CD14-positive monocyte (primary cell): ENCODE data around the gene CTNNA3. TPM values are rescaled to one million over a fixed set of nuclear protein-coding genes. Genes with fewer than 3 reads are reported as not detected.

Experiments used
- DNase-seq, 3 donors: peaks; one replicate each; pipeline ENCODE4 v3.0.0-alpha.2; 2011 to 2022
- H2AFZ ChIP-seq: 2 replicates; pipeline ENCODE4 v1.6.0; 2012; ENCODE audit warnings: mild to moderate bottlenecking, low read depth, low read length, inconsistent platforms; ENCODE audit not compliant: insufficient read depth, poor library complexity, severe bottlenecking
- H3K27ac ChIP-seq, 2 donors: 1 replicate in 1 of 2; 2 replicates in 1 of 2; pipeline ENCODE4 v1.5.1; 2012 to 2013; ENCODE audit warnings: low read length in 2 of 2, control low read depth in 1 of 2, inconsistent platforms in 1 of 2, low read depth in 1 of 2, mild to moderate bottlenecking in 1 of 2
- H3K27me3 ChIP-seq, 2 donors: one replicate each; pipeline versions ENCODE4 v1.6.0 to v1.6.1; 2011 to 2013; ENCODE audit warnings: low read length in 2 of 2; ENCODE audit not compliant: control insufficient read depth in 2 of 2, insufficient read depth in 2 of 2
- H3K36me3 ChIP-seq, 2 donors: replicated peaks in 1 of 2; 1 replicate in 1 of 2; 2 replicates in 1 of 2; pipeline versions ENCODE4 v1.5.1 to v1.6.1; 2012 to 2013; ENCODE audit warnings: low read length in 2 of 2, control low read depth in 1 of 2, inconsistent platforms in 1 of 2, mild to moderate bottlenecking in 1 of 2; ENCODE audit not compliant: insufficient read depth in 2 of 2, control insufficient read depth in 1 of 2
- H3K4me1 ChIP-seq, 2 donors: 1 replicate in 1 of 2; 2 replicates in 1 of 2; pipeline versions ENCODE4 v1.5.1 to v1.6.1; 2012 to 2013; ENCODE audit warnings: low read length in 2 of 2, control low read depth in 1 of 2, inconsistent platforms in 1 of 2, mild to moderate bottlenecking in 1 of 2, moderate library complexity in 1 of 2; ENCODE audit not compliant: insufficient read depth in 2 of 2, control insufficient read depth in 1 of 2
- H3K4me2 ChIP-seq: replicated peaks from 2 replicates; pipeline ENCODE3; 2012; ENCODE audit warnings: low read length, moderate library complexity, mild to moderate bottlenecking; ENCODE audit not compliant: poor library complexity, severe bottlenecking; ENCODE audit errors: extremely low read depth
- H3K4me3 ChIP-seq, 3 experiments: fragments of 200-600 bp in 1 of 3; sonication (generic) in 1 of 3; replicated peaks in 1 of 3; 1 replicate in 2 of 3; 2 replicates in 1 of 3; pipeline ENCODE4 v1.5.1; 2011 to 2013; ENCODE audit warnings: low read length in 3 of 3, mild to moderate bottlenecking in 3 of 3, control low read depth in 2 of 3, low read depth in 2 of 3, inconsistent platforms in 1 of 3, moderate library complexity in 1 of 3
- H3K79me2 ChIP-seq: 2 replicates; pipeline ENCODE4 v1.6.0; 2012; ENCODE audit warnings: mild to moderate bottlenecking, control low read depth, inconsistent platforms, low read length, moderate library complexity; ENCODE audit not compliant: insufficient read depth
- H3K9ac ChIP-seq: 2 replicates; pipeline ENCODE4 v1.6.0; 2017; ENCODE audit warnings: low read length, mild to moderate bottlenecking; ENCODE audit not compliant: insufficient read depth, poor library complexity, severe bottlenecking
- H3K9me3 ChIP-seq, 2 donors: replicated peaks in 1 of 2; 1 replicate in 1 of 2; 2 replicates in 1 of 2; pipeline versions ENCODE4 v1.5.1 to v1.6.1; 2012 to 2013; ENCODE audit warnings: low read length in 2 of 2, control low read depth in 1 of 2; ENCODE audit not compliant: control insufficient read depth in 1 of 2, insufficient read depth in 1 of 2
- H4K20me1 ChIP-seq: 2 replicates; pipeline ENCODE4 v1.6.0; 2012; ENCODE audit warnings: mild to moderate bottlenecking, low read length, control low read depth, moderate library complexity; ENCODE audit not compliant: insufficient read depth
- H3K27ac Mint-ChIP-seq, 7 donors: one replicate each; pipeline ENCODE4 v1.8.0; 2020; ENCODE audit warnings: mild to moderate bottlenecking in 7 of 7, mixed read lengths in 7 of 7, moderate library complexity in 6 of 7, inconsistent platforms in 2 of 7
- H3K27me3 Mint-ChIP-seq, 3 donors: one replicate each; pipeline ENCODE4 v1.8.0; 2021 to 2022; ENCODE audit warnings: low read depth in 3 of 3, mild to moderate bottlenecking in 3 of 3, mixed read lengths in 3 of 3, moderate library complexity in 3 of 3, inconsistent platforms in 1 of 3
- H3K36me3 Mint-ChIP-seq, 2 donors: one replicate each; pipeline ENCODE4 v1.8.0; 2020; ENCODE audit warnings: mixed read lengths in 2 of 2, inconsistent platforms in 1 of 2, mild to moderate bottlenecking in 1 of 2
- H3K4me1 Mint-ChIP-seq: one replicate; pipeline ENCODE4 v1.8.0; 2020; ENCODE audit warnings: mild to moderate bottlenecking, mixed read lengths
- H3K4me3 Mint-ChIP-seq, 2 donors: one replicate each; pipeline ENCODE4 v1.8.0; 2020; ENCODE audit warnings: mild to moderate bottlenecking in 2 of 2, mixed read lengths in 2 of 2, moderate library complexity in 1 of 2
- H3K9me3 Mint-ChIP-seq, 7 donors: one replicate each; pipeline ENCODE4 v1.8.0; 2020 to 2022; ENCODE audit warnings: mixed read lengths in 7 of 7, mild to moderate bottlenecking in 6 of 7, moderate library complexity in 6 of 7, inconsistent platforms in 2 of 7
- WGBS: methylation state at CpG from one replicate; pipeline ENCODE4 v1.1.5; 2013; ENCODE audit warnings: missing lambda C conversion rate; ENCODE audit not compliant: insufficient coverage; 5-methylcytosine and 5-hydroxymethylcytosine counted together
- intact Hi-C, 2 donors: fragments of 100-400 bp; cut with micrococcal nuclease; formaldehyde crosslinking; loops; one replicate each; pipeline versions ENCODE4 v1.15.0 to v1.15.1; 2023
- polyA plus RNA-seq, 3 donors: library from polyadenylated mRNA; depleted of rRNA in 1 of 3; unstranded in 2 of 3; stranded (reverse) in 1 of 3; fragments of 300-500 nt in 2 of 3; fragments of >200 nt in 1 of 3; fragmentation: Illumina TruSeq in 2 of 3; gene quantifications; 1 replicate in 2 of 3; 2 replicates in 1 of 3; pipeline ENCODE4 v1.2.3, GENCODE V29; 2012 to 2021
- TF ChIP-seq, protein P1 (sequence below): fragments of 200-600 bp; IDR thresholded peaks from one replicate; pipeline ENCODE4 v1.8.0; 2022; ENCODE audit warnings: antibody characterized with exemption, mild to moderate bottlenecking

The CTNNA3 gene
- polyA plus RNA-seq, 3 donors, result not detected

DNA sequence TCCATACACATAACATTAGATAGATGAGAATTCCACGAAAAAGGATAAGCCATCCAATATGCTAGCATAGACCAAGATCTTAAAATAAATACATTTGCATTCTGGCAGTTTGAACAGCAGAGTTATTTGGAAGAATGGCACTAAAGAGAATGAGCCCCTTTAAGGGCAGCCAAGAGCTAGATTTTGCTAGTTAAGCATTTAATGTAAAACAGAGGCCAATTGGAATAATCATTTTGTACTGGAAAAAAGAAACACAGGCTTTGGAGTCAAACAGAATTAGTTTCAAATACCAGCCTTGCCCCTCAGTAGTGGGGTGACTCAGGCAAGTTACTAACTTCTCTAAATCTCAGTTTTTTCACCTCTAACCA lies 714.0 kb downstream of the CTNNA3 start:
- WGBS, result no CpG with 5 or more reads among the region's 1 CpG
- Mint-ChIP-seq H3K27me3 (peaks cover 0 to 2% (median 2%) of the 10 kb centered on the region in 3 donors), H3K4me1 (no peaks in the 10 kb centered on the region), H3K36me3 (no peaks in the 10 kb centered on the region), H3K27ac (no peak overlapping the region), H3K9me3 (peaks cover 0 to 5% (median 0%) of the 10 kb centered on the region in 7 donors), H3K4me3 (no peak overlapping the region)
- TF ChIP-seq, protein P1, sequence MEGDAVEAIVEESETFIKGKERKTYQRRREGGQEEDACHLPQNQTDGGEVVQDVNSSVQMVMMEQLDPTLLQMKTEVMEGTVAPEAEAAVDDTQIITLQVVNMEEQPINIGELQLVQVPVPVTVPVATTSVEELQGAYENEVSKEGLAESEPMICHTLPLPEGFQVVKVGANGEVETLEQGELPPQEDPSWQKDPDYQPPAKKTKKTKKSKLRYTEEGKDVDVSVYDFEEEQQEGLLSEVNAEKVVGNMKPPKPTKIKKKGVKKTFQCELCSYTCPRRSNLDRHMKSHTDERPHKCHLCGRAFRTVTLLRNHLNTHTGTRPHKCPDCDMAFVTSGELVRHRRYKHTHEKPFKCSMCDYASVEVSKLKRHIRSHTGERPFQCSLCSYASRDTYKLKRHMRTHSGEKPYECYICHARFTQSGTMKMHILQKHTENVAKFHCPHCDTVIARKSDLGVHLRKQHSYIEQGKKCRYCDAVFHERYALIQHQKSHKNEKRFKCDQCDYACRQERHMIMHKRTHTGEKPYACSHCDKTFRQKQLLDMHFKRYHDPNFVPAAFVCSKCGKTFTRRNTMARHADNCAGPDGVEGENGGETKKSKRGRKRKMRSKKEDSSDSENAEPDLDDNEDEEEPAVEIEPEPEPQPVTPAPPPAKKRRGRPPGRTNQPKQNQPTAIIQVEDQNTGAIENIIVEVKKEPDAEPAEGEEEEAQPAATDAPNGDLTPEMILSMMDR, result no peak
- Histone ChIP-seq H3K4me1 (no peaks in the 10 kb centered on the region), H2AFZ (no peak overlapping the region), H3K27me3 (no peaks in the 10 kb centered on the region), H3K36me3 (no peaks in the 10 kb centered on the region), H3K9ac (no peak overlapping the region), H3K4me2 (no peak overlapping the region), H3K79me2 (no peaks in the 10 kb centered on the region), H3K9me3 (no peaks in the 10 kb centered on the region), H3K27ac (no peak overlapping the region), H3K4me3 (no peak overlapping the region), H4K20me1 (no peaks in the 10 kb centered on the region)
- DNase-seq, result no peak
- intact Hi-C loops, result no loop called here

GRCh38 chr10:66981361-66982052 lies 714.5 kb downstream of the CTNNA3 start:
- Histone ChIP-seq H3K4me1 (no peaks in the 10 kb centered on the region), H3K27ac (no peak overlapping the region), H3K36me3 (no peaks in the 10 kb centered on the region), H3K27me3 (no peaks in the 10 kb centered on the region), H3K4me2 (no peak overlapping the region), H4K20me1 (no peaks in the 10 kb centered on the region), H2AFZ (no peak overlapping the region), H3K79me2 (no peaks in the 10 kb centered on the region), H3K9me3 (no peaks in the 10 kb centered on the region), H3K4me3 (no peak overlapping the region), H3K9ac (no peak overlapping the region)
- Mint-ChIP-seq H3K9me3 (peaks cover 0 to 5% (median 0%) of the 10 kb centered on the region in 7 donors), H3K27ac (no peak overlapping the region), H3K36me3 (no peaks in the 10 kb centered on the region), H3K4me3 (no peak overlapping the region), H3K27me3 (peaks cover 0 to 2% (median 2%) of the 10 kb centered on the region in 3 donors), H3K4me1 (no peaks in the 10 kb centered on the region)
- no peak for DNase-seq
- 89% methylated on average over 2 of the region's 3 CpGs for WGBS
- intact Hi-C loops, result no loop called here
- TF ChIP-seq, protein P1, result no peak
